NCI-H345 treated with DMSO at 0.1 percent for 48 hours (cell line): ENCODE measurements around the gene BMP6.

ENCODE experiments used
- DNase-seq: peaks from one replicate; lab custom pipeline; 2025; ENCODE audit not compliant: unreplicated experiment; lab: John Stamatoyannopoulos, UW

Gene BMP6

DNA sequence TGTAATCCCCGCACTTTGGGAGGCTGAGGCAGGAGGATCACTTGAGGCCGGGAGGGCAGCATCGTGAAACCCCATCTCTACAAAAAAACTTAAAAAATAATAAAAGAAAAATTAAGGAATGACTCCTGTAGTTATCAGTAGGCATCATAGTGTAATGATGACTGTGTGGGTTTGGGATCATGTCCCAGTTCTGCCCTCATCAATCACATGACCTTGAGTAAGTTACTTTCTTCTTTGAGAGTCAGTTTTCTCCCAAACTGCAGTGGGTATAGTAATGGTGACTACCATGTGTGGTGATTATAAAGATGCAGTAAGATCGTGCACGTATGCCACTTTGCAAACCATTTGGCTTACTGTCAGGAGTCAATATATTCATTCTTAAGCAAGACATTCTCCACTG, 95.5 kb downstream of the BMP6 start:
- no peak for DNase-seq

DNA sequence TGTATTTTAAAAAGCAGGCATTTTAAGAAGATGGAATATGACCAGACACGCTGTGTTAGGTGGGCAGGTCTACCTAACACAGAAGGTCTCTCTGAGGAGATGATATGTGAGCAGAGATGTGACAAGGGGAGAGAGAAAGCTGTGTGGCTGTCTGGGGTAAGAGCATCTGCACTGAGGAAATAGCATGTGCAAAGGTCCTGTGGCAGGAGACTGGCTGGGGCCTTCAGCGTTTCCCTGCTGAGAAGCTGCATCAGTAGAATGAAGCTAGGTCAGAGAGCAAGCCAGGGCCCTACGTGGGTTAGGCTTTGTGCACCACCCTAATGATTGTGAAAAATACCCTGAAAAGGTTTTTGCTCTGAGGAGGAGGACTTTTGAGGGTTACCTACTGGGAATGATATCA, 97.7 kb downstream of the BMP6 start:
- no peak for DNase-seq

DNA sequence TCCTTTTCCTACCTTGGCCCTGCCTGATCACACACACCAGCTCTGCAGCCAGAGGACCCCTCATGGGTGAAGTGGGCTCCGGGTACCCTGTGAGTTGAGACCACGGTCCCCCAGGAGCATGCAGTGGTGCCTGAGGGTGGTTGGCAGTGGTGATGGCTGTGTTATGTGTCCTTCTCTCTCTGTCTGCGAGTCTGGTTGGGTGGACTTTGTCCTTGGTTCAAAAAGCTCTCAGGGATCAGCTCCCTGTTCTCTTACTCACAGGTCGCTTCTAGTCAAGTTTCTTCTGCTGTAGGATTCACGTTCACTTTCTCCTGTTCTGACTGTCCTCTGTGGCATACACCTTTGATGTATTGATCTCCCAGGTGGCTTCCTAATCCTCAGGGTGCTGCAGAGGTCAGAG, 100.1 kb downstream of the BMP6 start:
- no peak for DNase-seq

DNA sequence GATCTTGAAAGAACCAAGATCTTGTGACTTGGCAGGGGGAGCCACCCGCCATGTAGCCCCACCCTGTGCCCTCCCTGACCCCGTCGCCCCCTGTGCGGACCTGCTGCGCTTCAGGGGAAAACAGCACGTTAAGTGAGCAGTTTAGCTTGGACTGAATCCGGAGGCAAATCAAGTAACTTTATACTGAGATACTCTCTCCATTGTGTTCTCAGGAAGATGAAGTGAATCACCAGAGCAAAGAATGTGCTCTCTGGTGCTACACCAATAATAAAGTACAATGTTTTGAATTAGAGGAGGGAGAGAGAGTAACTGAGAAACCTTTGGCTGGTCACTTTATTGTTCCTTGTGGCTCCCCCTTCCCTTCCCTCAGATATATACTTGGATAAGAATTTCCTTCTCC, 101.2 kb downstream of the BMP6 start:
- DNase-seq: no peak

DNA sequence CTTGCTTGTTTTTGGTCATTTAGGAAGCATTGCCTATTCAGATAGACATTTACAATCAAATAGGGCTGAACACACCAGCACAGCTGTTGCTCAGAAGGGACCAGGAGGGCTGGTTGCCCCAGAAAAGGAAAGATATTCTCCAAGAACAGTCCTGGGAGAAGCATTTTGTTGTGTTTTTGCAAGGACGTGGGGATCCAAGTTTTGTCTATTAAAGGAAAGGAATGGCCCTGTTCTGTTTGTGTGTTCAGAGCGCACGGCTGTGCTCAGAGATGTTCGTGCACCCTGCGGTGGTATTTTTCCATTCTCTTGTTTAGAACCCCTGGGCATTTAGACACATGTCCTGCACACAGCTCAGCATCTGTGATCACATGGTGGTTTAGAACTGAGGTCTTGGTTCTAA, 102.2 kb downstream of the BMP6 start:
- no peak for DNase-seq

DNA sequence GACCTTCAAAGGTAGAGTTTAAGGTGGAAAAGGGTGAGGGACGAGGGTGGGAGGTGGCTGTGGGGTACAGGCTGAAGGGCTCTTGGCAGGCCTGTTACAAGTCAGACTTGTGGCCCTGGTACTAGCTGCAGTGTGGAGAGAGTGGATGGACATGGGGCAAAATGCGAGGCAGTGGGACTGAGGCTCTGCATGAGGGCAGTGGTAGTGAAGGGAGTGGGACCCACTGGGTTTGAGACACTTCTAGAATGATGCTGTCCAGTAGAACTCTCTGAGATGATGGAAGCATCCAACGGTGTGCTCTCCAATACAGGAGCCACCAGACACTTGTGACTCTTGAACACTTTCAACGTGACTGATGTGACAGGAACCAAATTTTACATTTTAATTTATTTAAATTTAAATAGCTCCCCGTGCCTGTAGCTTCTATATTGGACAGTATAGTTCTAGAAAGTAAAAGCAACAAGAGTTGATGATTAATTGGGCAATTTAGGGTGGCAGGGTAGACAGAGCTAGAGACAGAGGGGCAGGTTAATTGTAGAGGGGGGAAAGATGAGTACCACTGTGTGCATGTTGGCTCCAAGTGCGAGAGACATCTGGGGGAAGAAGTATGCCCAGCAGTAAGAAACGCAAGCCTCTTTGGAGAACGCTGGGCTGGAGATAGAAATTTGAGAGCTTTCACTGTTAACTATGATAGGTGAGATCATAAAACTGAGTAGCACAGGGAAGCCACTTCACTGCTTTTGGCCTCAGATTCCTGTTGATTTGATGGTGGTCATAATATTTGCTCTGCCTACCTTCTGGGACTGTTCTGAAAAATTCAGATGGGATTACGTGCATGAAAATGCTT, 107.2 kb downstream of the BMP6 start:
- DNase-seq: no peak

DNA sequence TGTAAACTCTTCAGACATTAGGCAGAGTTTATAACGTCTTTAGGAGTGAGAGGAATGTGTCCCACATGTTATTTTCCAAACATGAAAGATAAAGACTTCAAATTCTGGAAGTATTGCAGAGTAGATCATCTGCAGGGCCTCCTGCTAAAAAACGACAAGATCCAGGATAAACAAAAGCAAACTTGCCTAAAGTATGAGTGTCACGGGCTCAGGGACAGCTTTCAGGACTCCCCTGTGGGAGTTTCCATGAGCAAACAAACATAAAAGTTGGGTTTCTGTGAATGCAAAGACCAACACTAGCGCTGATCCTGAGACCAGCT, 107.8 kb downstream of the BMP6 start:
- no peak for DNase-seq

DNA sequence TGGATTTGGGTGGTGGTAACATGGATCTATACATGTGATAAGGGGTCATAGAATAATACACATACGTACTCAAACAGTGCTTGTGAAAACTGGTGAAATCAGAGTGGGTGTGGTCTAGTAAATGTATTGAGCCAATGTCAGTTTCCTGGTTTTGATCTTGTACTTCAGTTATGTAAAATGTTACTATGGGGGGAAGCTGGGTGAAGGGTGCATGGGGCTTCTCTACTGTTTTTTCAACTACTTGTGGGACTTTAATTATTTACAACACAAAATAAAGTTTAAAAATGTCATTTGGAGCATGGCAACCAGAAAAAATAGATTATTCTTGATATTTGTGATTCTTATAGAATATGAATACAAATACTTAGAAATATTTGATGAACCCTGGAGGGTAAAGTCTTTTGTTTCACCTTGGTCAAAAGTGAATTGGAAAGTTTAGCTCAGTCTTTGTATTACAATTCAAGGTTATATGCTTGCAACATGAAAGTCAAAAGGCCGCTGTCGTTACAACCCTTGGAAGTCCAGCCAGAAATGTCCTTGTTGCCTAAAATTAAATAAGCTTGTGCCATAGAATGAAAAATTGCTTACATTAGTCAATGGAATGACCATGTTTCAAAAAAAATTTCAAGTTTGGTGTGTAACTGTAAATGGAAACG, 110.6 kb downstream of the BMP6 start:
- DNase-seq: no peak

DNA sequence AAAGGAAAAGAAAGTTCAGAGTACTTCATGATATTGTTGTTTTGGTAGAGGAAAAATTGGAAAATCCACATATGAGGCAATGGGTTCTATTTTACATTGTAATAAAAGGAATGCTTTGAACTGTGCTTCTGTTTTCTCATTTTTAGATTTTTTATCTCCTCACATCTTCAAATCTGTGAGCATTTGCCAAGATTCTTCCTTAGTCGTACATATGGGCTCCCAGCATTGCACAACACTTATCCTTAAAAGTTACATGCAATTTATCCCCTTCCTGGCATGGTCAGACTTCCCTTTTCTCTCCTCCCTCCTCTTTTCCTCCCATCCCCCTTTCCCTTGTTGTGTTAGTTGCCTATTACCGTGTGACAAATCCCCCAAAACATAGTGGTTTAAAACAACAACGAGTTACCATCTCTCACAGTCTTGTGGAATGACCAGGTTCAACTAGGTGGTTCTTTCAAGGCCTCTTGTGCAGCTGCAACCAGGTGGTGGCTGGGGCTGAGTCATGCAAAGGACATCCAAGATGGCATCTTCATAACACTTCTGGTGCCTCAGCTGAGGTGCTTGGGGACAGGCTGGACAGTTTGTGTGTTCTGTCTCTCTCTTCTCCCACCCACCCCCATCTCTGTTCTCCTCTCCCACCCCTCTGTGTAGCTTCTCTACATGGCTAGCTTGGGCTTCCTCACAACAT, 116.0 kb downstream of the BMP6 start:
- no peak for DNase-seq

DNA sequence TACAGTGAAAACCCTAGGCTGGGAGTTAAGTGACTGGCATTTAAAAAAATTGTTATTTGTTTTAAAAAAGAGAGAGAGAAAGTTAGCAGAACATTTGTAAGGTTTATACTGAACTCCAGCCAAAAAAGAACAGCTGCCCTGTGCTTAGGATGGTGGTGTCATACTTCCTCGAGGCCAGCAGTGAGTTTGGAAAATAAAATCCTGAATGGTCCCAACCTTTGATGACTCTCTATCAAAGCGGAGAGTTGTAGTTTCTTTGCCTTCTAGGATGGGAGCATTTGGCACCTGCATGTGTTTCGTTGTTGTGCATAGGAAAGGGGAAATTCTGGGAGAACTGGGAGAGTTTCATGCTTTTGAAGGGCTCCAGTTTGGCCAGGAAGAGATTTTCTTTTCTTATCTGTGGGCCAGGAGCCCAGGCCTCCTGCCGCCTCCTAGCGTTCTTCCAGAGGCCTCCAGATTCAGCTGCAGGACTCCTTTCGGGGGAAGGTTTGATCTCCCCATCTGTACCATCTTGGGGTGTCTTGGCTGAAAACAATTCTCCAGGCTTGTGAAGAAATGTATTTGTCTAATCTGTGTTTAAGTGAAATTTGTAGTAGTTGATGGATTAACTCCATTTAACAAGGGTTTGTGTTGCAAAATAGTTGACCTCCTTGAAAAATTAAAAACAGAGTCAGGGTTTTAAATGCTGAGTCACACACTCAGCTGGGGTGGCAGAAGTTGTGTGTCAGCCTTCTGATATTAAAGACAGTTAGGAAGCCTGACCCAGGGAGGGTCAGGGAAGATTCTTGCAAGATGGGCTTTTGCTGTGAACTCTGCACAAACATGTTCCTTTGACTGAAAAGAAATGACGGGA, 121.3 kb downstream of the BMP6 start:
- no peak for DNase-seq

DNA sequence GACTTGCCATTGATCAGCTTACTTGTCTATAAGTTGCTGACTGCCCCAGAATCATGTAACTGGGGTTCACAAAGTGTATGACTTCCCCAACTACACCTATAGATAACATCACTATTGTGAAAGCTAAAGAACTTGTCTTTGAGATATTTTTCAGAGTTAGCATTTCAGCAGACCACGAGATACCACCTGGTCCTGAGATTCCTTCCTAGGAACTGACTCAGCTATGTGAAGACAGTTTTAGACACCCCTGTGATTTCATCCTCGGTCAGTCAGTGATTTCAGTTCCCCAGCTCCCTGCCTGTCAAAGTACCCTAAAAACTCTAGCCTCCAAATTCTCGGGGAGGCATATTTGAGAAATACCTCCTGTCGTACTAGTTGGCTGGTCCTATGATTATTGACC, 122.3 kb downstream of the BMP6 start:
- no peak for DNase-seq

DNA sequence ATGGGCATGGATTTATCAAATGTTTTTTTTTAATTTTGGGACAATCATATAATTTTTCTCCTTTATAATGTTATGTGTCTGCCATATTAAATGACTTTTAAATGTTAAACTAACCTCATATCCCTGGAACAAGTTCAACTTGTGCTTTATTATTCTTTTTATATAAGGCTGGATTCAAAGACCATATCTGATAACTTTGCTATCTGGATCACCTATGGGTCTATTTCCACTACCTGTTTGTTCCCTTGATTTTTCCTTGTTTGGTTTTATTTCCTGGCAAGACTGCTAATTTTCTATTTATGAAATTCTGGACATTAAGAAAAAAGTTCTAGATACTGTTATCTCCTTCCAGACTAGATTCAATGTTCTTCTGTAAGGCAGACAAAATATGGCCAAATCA, 125.9 kb downstream of the BMP6 start:
- DNase-seq: no peak

DNA sequence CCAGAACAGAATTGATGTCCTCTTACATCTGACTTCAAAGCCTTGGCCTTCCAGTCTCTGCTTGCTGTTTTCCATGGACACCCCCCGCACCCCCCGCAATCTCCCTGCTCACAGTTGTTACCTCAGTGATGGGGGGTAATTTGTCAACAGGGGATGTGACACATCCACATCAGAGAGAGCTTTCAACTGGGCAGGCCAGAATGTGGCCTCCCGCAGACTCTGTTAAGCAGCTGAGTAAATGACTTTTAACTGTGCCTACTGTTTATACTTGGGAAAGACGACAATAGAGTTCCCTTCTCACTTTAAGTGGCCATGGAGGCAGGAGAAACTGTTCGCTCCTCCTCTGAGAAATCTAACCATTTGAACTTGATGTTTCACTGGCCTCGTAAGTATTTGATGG, 133.7 kb downstream of the BMP6 start:
- no peak for DNase-seq

DNA sequence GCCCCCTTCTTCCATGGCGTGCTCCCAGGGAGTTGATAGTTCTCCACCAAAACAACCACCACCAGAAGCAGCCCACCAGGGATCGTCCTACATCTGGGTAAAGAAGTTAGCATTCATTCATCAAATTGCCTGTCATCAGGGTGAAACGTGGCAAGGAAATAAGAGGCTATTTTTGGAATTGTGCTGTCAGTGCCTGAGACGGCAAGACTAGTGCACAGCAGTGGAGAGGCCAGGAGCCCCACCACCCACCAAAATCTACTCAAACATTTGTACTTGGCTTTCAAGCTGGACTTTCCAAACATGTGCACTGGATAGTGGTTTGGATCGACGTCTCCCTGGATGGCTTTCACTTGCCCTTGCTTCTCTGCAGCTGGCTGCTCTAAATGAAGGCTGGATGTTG, 139.9 kb downstream of the BMP6 start:
- DNase-seq: no peak

DNA sequence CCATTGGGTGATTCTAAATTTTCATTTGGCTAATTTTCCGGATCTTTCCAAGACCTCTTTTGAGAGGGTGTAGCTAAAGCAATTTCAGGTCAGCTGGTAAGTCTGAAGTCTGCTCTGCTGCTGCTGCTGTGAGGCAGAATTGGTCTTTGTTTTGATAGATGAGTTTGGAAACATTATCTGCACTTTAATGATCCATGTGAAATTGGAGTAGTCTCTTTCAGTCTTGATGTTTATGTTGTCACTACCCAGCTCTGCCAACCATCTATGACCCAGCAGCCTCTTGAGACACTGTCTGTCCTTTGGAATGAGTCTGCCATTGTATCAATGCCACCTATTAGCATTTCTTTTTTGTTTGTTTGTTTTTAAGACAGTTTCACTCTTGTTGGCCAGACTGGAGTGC, 140.6 kb downstream of the BMP6 start:
- no peak for DNase-seq

DNA sequence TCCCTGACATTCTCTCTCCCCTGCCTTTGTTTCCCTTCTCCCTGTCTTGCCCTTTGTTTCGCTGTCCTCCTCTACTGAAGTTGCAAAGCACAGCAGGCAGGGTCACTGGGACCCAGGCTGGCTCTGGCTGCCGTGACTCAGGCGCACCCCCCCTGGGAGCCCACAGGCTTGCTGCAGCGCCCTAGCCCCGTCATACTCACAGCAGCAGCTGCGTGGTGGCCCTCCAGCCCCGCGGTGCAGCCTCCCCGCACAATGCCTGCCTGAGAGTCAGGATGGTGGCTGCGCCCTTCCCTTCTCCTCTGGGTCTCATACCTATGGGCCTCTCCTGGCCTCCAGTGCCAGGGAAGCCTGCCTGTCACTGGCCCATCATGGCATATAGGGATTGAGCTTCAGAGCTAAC, 143.0 kb downstream of the BMP6 start:
- DNase-seq: no peak

DNA sequence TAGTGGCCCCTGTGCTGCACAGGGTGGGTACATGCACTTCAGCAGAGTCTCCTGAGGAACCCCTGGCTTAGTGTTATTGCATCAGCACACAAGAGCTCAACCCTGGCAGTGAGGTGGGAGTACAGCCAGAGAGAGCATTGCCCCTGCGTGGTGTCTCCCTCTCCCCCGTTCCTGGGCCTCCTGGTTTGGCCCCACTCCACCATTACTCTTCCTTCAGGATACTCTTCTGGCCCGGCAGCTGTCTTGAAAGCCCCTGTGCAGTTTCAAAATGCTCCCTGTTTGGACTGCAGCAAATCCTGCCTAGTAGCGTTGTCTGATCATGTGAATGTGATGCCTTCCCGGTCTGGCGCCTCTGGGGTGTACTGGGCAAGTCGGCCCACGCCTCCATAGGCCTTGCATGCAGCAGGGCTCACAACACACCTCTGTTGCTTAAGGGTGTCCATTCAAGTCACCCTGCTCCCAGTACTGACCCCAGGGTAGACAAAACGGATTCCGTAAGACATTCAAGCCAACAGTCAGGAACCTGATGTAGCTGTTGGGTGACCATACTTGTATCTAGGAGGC, 152.6 kb downstream of the BMP6 start:
- no peak for DNase-seq

DNA sequence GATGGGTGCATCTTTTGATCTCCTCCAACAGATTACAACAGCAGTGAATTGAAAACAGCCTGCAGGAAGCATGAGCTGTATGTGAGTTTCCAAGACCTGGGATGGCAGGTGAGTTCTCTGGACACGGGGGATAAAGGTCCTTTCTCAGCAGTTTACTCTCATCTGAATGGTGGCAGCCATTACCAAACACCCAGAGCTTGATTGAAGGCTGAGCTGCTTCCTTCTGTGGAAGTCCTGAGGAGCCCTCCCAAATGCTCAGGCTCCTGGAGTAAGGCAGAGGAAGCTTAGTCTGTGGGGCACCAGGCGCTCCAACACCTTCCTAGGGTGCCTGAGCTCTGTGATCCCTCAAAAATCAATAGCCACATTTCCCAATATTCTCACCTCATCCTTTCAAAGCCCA, 153.1 kb downstream of the BMP6 start:
- DNase-seq: no peak

DNA sequence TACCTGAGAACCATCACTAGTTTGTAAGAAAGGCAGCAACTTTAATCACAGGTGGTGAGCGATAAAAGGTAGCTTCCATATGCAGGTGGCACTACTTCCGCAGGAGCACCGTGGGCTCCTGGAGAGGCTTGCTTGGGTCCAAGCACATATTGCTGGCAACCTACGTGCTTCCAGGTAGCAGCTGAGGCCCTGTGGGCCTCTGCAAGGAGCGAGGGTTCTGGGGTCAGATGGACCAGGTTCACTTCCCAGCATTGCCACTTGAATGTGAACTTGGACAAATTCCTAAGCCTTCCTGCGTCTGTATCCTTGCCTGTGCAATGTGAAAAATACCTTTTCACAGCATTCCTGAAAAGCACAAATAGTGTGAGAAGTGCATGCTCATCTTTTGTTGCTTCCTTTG, 153.7 kb downstream of the BMP6 start:
- no peak for DNase-seq

DNA sequence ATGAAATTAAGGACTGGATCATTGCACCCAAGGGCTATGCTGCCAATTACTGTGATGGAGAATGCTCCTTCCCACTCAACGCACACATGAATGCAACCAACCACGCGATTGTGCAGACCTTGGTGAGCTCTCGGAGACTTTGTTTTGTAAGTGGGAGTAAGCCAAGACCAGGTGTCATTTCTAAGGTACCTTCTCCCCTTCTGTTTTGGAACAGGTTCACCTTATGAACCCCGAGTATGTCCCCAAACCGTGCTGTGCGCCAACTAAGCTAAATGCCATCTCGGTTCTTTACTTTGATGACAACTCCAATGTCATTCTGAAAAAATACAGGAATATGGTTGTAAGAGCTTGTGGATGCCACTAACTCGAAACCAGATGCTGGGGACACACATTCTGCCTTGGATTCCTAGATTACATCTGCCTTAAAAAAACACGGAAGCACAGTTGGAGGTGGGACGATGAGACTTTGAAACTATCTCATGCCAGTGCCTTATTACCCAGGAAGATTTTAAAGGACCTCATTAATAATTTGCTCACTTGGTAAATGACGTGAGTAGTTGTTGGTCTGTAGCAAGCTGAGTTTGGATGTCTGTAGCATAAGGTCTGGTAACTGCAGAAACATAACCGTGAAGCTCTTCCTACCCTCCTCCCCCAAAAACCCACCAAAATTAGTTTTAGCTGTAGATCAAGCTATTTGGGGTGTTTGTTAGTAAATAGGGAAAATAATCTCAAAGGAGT, 154.2 kb downstream of the BMP6 start:
- no peak for DNase-seq

DNA sequence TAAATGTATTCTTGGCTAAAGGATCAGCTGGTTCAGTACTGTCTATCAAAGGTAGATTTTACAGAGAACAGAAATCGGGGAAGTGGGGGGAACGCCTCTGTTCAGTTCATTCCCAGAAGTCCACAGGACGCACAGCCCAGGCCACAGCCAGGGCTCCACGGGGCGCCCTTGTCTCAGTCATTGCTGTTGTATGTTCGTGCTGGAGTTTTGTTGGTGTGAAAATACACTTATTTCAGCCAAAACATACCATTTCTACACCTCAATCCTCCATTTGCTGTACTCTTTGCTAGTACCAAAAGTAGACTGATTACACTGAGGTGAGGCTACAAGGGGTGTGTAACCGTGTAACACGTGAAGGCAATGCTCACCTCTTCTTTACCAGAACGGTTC, 154.8 kb downstream of the BMP6 start:
- no peak for DNase-seq
